Keratinocyte (primary cell): Measurements from ENCODE around the gene NPS. TPM values are rescaled to one million over a fixed set of nuclear protein-coding genes. Genes with fewer than 3 reads are reported as not detected.

Experiments
- DNase-seq: peaks from one replicate; pipeline ENCODE4 v3.0.0-alpha.2; 2011; ENCODE audit warnings: low read depth, missing footprints, low spot score
- FAIRE-seq: peaks from 2 replicates; lab custom pipeline; 2011; peaks lifted over from hg19 to GRCh38; lab: Jason Lieb, UNC
- H2AFZ ChIP-seq: 2 replicates; pipeline ENCODE4 v1.6.0; 2012; ENCODE audit warnings: low read length, control low read depth, inconsistent platforms; ENCODE audit not compliant: control insufficient read depth
- H3K27ac ChIP-seq: 2 replicates; pipeline ENCODE4 v1.5.1; 2011; ENCODE audit warnings: low read length; ENCODE audit not compliant: control insufficient read depth, insufficient read depth
- H3K27me3 ChIP-seq: 3 replicates; pipeline ENCODE4 v1.6.0; 2011; ENCODE audit warnings: low read length; ENCODE audit not compliant: control insufficient read depth, insufficient read depth; ENCODE audit errors: extremely low read depth
- H3K36me3 ChIP-seq, 2 experiments: 2 replicates in 1 of 2; 3 replicates in 1 of 2; pipeline ENCODE4 v1.5.1; 2011; ENCODE audit warnings: low read length in 2 of 2, mild to moderate bottlenecking in 1 of 2; ENCODE audit not compliant: control insufficient read depth in 2 of 2, insufficient read depth in 2 of 2; ENCODE audit errors: extremely low read depth in 1 of 2
- H3K4me1 ChIP-seq: 3 replicates; pipeline ENCODE4 v1.5.1; 2011; ENCODE audit warnings: low read length; ENCODE audit not compliant: control insufficient read depth, insufficient read depth; ENCODE audit errors: extremely low read depth
- H3K4me2 ChIP-seq: 3 replicates; pipeline ENCODE4 v1.6.0; 2011; ENCODE audit warnings: low read depth, low read length; ENCODE audit not compliant: control insufficient read depth, insufficient read depth; ENCODE audit errors: extremely low read depth
- H3K4me3 ChIP-seq, 3 experiments: fragments of 200-600 bp in 1 of 3; sonication (generic) in 1 of 3; 2 replicates in 2 of 3; 3 replicates in 1 of 3; pipeline ENCODE4 v1.5.1; 2011 to 2016; ENCODE audit warnings: low read length in 3 of 3, mild to moderate bottlenecking in 3 of 3, control low read depth in 2 of 3, inconsistent platforms in 1 of 3, low read depth in 1 of 3, mixed read lengths in 1 of 3, mixed run types in 1 of 3, moderate library complexity in 1 of 3; ENCODE audit not compliant: control insufficient read depth in 2 of 3, insufficient read depth in 2 of 3; ENCODE audit errors: extremely low read depth in 1 of 3
- H3K79me2 ChIP-seq: 2 replicates; pipeline ENCODE4 v1.6.0; 2012; ENCODE audit warnings: low read length; ENCODE audit not compliant: control insufficient read depth, insufficient read depth
- H3K9ac ChIP-seq: 3 replicates; pipeline ENCODE4 v1.6.0; 2011; ENCODE audit warnings: low read length; ENCODE audit not compliant: control insufficient read depth, insufficient read depth; ENCODE audit errors: extremely low read depth
- H3K9me1 ChIP-seq: 3 replicates; pipeline ENCODE4 v1.6.0; 2011; ENCODE audit warnings: low read length; ENCODE audit not compliant: control insufficient read depth, insufficient read depth; ENCODE audit errors: extremely low read depth
- H3K9me3 ChIP-seq: 2 replicates; pipeline ENCODE4 v1.5.1; 2012; ENCODE audit warnings: low read depth, low read length; ENCODE audit not compliant: control insufficient read depth
- H4K20me1 ChIP-seq: 3 replicates; pipeline ENCODE4 v1.6.0; 2011; ENCODE audit warnings: low read length; ENCODE audit not compliant: control insufficient read depth, insufficient read depth; ENCODE audit errors: extremely low read depth
- CTCF ChIP-seq, 3 experiments: IDR thresholded peaks in 1 of 3; conservative IDR thresholded peaks in 1 of 3; optimal IDR thresholded peaks in 1 of 3; 2 replicates in 2 of 3; 3 replicates in 1 of 3; pipeline versions ENCODE3 to v1.5.1; 2011; ENCODE audit warnings: low read length in 3 of 3, mild to moderate bottlenecking in 3 of 3, moderate library complexity in 2 of 3, control low read depth in 1 of 3, inconsistent platforms in 1 of 3; ENCODE audit not compliant: insufficient read depth in 2 of 3; ENCODE audit errors: extremely low read depth in 1 of 3
- EZH2 ChIP-seq: IDR thresholded peaks from one replicate; pipeline ENCODE4 v1.6.1; 2012; ENCODE audit warnings: inconsistent platforms, mild to moderate bottlenecking, low read length, moderate library complexity
- dilution Hi-C: fragments of 300-500 bp; cut with MboI; formaldehyde crosslinking; loops from one replicate; pipeline ENCODE4 v1.7.0; 2020; ENCODE audit warnings: low sequenced_read_pairs; ENCODE audit not compliant: extremely low pct_ligation_motif_present
- polyA plus RNA-seq, 5 experiments: library from polyadenylated mRNA; depleted of rRNA in 3 of 5; stranded (reverse) in 3 of 5; stranded (forward) in 1 of 5; unstranded in 1 of 5; fragments of >200 nt; gene quantifications; 1 replicate in 1 of 5; 2 replicates in 3 of 5; 3 replicates in 1 of 5; pipeline versions ENCODE4 v1.2.1 to v1.2.3, GENCODE V29; 2011 to 2012; ENCODE audit warnings: missing spikeins in 2 of 5, low read depth in 1 of 5, low replicate concordance in 1 of 5

The NPS gene
- polyA plus RNA-seq, 1 donor (not counting 4 experiments of a cell fraction or from before 2014, with no cell fraction given): not detected

GRCh38 chr10:127577376-127578258 lies 28.5 kb downstream of the NPS start:
- Histone ChIP-seq H3K27me3 (no peaks in the 10 kb centered on the region), H3K4me1 (no peaks in the 10 kb centered on the region), H3K4me3 (no peak overlapping the region), H3K79me2 (no peaks in the 10 kb centered on the region), H2AFZ (no peak overlapping the region), H3K27ac (no peak overlapping the region), H3K4me2 (no peak overlapping the region), H3K36me3 (no peaks in the 10 kb centered on the region), H3K9me1 (no peaks in the 10 kb centered on the region), H3K9me3 (no peaks in the 10 kb centered on the region), H4K20me1 (no peaks in the 10 kb centered on the region), H3K9ac (no peak overlapping the region)
- TF ChIP-seq CTCF (optimal IDR thresholded peaks at IDR 0.05 in 1 of 3, IDR thresholded peaks at IDR 0.05 in 1 of 3, conservative IDR thresholded peaks at IDR 0.05 in 1 of 3; ENCODE audit: extremely low read depth in 1 of 3, insufficient read depth in 2 of 3, low read length in 3 of 3): no peak
- TF ChIP-seq EZH2: no peak
- dilution Hi-C loops: no loop called here
- DNase-seq (no peak), FAIRE-seq (no peak)

GRCh38 chr10:127578259-127578960 lies 29.3 kb downstream of the NPS start:
- Histone ChIP-seq H3K79me2 (no peaks in the 10 kb centered on the region), H4K20me1 (no peaks in the 10 kb centered on the region), H3K9me3 (no peaks in the 10 kb centered on the region), H2AFZ (no peak overlapping the region), H3K27me3 (no peaks in the 10 kb centered on the region), H3K36me3 (no peaks in the 10 kb centered on the region), H3K9ac (no peak overlapping the region), H3K4me2 (no peak overlapping the region), H3K9me1 (no peaks in the 10 kb centered on the region), H3K4me1 (no peaks in the 10 kb centered on the region), H3K27ac (no peak overlapping the region), H3K4me3 (no peak overlapping the region)
- DNase-seq (no peak), FAIRE-seq (no peak)
- dilution Hi-C loops: no loop called here
- TF ChIP-seq EZH2 (no peak), CTCF (optimal IDR thresholded peaks at IDR 0.05 in 1 of 3, IDR thresholded peaks at IDR 0.05 in 1 of 3, conservative IDR thresholded peaks at IDR 0.05 in 1 of 3; ENCODE audit: extremely low read depth in 1 of 3, insufficient read depth in 2 of 3, low read length in 3 of 3) (no peak)
